HL-60 (cell line): ENCODE results near the gene DGLUCY.
"Not testable (repeated sequence)": the region's sequence is repeated elsewhere in the genome, so short reads cannot be mapped to it uniquely, and the experiment has no call there.

Experiments used
- DNase-seq, 2 experiments: peaks; one replicate each; pipeline ENCODE4 v3.0.0-alpha.2; 2010 to 2020; ENCODE audit warnings: low read depth in 1 of 2, low spot score in 1 of 2
- H3K27ac ChIP-seq: fragments of 250-450 bp; sonication (Bioruptor Pico); replicated peaks from 2 replicates; pipeline ENCODE4 v1.5.1; 2020; ENCODE audit warnings: mild to moderate bottlenecking, moderate library complexity
- H3K27me3 ChIP-seq: fragments of 250-450 bp; sonication (Bioruptor Pico); 2 replicates; pipeline ENCODE4 v1.5.1; 2021; ENCODE audit warnings: mild to moderate bottlenecking, moderate library complexity; ENCODE audit not compliant: insufficient read depth, poor library complexity, severe bottlenecking
- H3K4me3 ChIP-seq: replicated peaks from 2 replicates; pipeline ENCODE4 v1.5.1; 2011; ENCODE audit warnings: mild to moderate bottlenecking, control low read depth, low read length; ENCODE audit not compliant: insufficient read depth
- CTCF ChIP-seq: IDR thresholded peaks from one replicate; pipeline ENCODE4 v1.5.1; 2011; ENCODE audit warnings: low read length, control low read depth, inconsistent platforms; ENCODE audit not compliant: insufficient read depth
- GABPA ChIP-seq: IDR thresholded peaks from 2 replicates; pipeline ENCODE4 v1.6.1; 2012; ENCODE audit warnings: low read depth
- POLR2AphosphoS5 ChIP-seq: IDR thresholded peaks from 2 replicates; pipeline ENCODE4 v1.6.1; 2012; ENCODE audit warnings: low read depth
- SPI1 ChIP-seq: IDR thresholded peaks from 2 replicates; pipeline ENCODE4 v1.6.1; 2012; ENCODE audit warnings: low read depth, mild to moderate bottlenecking, borderline replicate concordance
- TF ChIP-seq, protein P1 (sequence below): IDR thresholded peaks from 2 replicates; pipeline ENCODE4 v1.6.1; 2012; ENCODE audit warnings: low read depth; ENCODE audit not compliant: insufficient replicate concordance

Gene DGLUCY

DNA sequence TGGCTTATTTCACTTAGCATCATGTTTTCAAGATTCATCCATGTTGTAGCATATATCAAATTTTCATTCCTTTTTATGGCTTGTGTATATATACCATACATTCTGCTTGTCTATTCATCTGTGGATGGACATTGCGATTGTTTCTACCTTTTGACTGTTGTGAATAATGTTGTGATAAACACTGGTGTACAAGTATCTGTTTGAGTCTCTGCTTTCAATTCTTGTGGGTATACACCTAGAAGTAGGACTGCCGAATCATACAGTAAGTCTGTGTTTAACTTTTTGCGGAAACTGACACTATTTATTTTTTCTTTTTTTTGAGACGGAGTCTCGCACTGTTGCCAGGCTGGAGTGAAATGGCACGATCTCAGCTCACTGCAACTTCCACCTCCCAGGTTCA is 33.8 kb upstream of the DGLUCY start:
- TF ChIP-seq POLR2AphosphoS5 (no peak), CTCF (no peak)
- H3K27me3 ChIP-seq, result no peaks in the 10 kb centered on the region
- H3K27ac ChIP-seq, result no peak overlapping the region
- H3K4me3 ChIP-seq, result no peak overlapping the region
- DNase-seq, result no peak

- no peaks in the 10 kb centered on the region for H3K27me3 ChIP-seq
- H3K4me3 ChIP-seq, result no peak overlapping the region
- DNase-seq, result no peak
- TF ChIP-seq CTCF (no peak), GABPA (no peak), SPI1 (no peak)
- no peak overlapping the region for H3K27ac ChIP-seq
Measured at GRCh38 chr14:91082282-91082681, 31.6 kb upstream of the DGLUCY start.

GRCh38 chr14:91084516-91084915 is 29.4 kb upstream of the DGLUCY start:
- Histone ChIP-seq H3K4me3 (no peak overlapping the region), H3K27me3 (no peaks in the 10 kb centered on the region), H3K27ac (no peak overlapping the region)
- TF ChIP-seq CTCF (no peak), SPI1 (no peak), POLR2AphosphoS5 (no peak)
- TF ChIP-seq, protein P1, sequence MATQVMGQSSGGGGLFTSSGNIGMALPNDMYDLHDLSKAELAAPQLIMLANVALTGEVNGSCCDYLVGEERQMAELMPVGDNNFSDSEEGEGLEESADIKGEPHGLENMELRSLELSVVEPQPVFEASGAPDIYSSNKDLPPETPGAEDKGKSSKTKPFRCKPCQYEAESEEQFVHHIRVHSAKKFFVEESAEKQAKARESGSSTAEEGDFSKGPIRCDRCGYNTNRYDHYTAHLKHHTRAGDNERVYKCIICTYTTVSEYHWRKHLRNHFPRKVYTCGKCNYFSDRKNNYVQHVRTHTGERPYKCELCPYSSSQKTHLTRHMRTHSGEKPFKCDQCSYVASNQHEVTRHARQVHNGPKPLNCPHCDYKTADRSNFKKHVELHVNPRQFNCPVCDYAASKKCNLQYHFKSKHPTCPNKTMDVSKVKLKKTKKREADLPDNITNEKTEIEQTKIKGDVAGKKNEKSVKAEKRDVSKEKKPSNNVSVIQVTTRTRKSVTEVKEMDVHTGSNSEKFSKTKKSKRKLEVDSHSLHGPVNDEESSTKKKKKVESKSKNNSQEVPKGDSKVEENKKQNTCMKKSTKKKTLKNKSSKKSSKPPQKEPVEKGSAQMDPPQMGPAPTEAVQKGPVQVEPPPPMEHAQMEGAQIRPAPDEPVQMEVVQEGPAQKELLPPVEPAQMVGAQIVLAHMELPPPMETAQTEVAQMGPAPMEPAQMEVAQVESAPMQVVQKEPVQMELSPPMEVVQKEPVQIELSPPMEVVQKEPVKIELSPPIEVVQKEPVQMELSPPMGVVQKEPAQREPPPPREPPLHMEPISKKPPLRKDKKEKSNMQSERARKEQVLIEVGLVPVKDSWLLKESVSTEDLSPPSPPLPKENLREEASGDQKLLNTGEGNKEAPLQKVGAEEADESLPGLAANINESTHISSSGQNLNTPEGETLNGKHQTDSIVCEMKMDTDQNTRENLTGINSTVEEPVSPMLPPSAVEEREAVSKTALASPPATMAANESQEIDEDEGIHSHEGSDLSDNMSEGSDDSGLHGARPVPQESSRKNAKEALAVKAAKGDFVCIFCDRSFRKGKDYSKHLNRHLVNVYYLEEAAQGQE, result no peak
- DNase-seq, result no peak

- H3K4me3 ChIP-seq, H3K27ac ChIP-seq, H3K27me3 ChIP-seq, DNase-seq: not testable (repeated sequence)
Measured at GRCh38 chr14:91087470-91087869, 26.4 kb upstream of the DGLUCY start.

- Histone ChIP-seq H3K4me3 (no peak overlapping the region), H3K27me3 (no peaks in the 10 kb centered on the region), H3K27ac (no peak overlapping the region)
- no peak for DNase-seq
- TF ChIP-seq, protein P1, result no peak
- TF ChIP-seq POLR2AphosphoS5, result no peak
- TF ChIP-seq CTCF, result no peak
- no peak for TF ChIP-seq SPI1
- no peak for TF ChIP-seq GABPA
Measured at GRCh38 chr14:91088585-91089235, 25.2 kb upstream of the DGLUCY start.
